HepG2 (cell line): ENCODE results near the gene AUTS2. TPM values are rescaled to one million over a fixed set of nuclear protein-coding genes. Genes with fewer than 3 reads are reported as not detected.

Source experiments
- ATAC-seq: fragments of 200-7000 bp; cut with Tn5 transposase; 3 replicates; pipeline ENCODE4 v1.9.1; 2020; ENCODE audit warnings: mild to moderate bottlenecking, moderate library complexity
- BruUV-seq: library from RNA; stranded (reverse); fragments of 400-500 nt; replicated peaks from 2 replicates; lab custom pipeline; 2021; lab: Mats Ljungman, UMichigan
- CTCF ChIA-PET: fragments of 300-600 bp; formaldehyde crosslinking; extraction: SDS; loops from one replicate; lab custom pipeline; 2021; ENCODE audit warnings: low total read pairs, inconsistent platforms, low intra/inter-chr PET ratio; lab: Yijun Ruan, JAX
- POLR2A ChIA-PET: fragments of 350-600 bp; sonication (Branson Sonifier 250); formaldehyde crosslinking; loops from one replicate; lab custom pipeline; 2020; ENCODE audit warnings: antibody characterized with exemption, inconsistent platforms; lab: Yijun Ruan, JAX
- DNase-seq: peaks from one replicate; pipeline ENCODE4 v3.0.0-alpha.2; 2015; ENCODE audit warnings: low spot score
- FAIRE-seq: peaks from 3 replicates; lab custom pipeline; 2011; peaks lifted over from hg19 to GRCh38; lab: Jason Lieb, UNC
- H2AFZ ChIP-seq: one replicate; pipeline ENCODE4 v1.6.1; 2011; ENCODE audit warnings: low read length, inconsistent platforms
- H3K27ac ChIP-seq: fragments of 300-600 bp; 3 replicates; pipeline ENCODE4 v1.8.0; 2011; ENCODE audit warnings: mixed run types, mild to moderate bottlenecking, mixed read lengths, low read length, inconsistent platforms; ENCODE audit not compliant: insufficient read depth; ENCODE audit errors: extremely low read length
- H3K27me3 ChIP-seq, 2 experiments: fragments of 200-600 bp in 1 of 2; 2 replicates in 1 of 2; 3 replicates in 1 of 2; pipeline versions ENCODE4 v1.6.0 to v1.8.0; 2011; ENCODE audit warnings: low read length in 2 of 2, mild to moderate bottlenecking in 2 of 2, moderate library complexity in 2 of 2, inconsistent platforms in 1 of 2; ENCODE audit not compliant: insufficient read depth in 2 of 2, control insufficient read depth in 1 of 2
- H3K36me3 ChIP-seq, 2 experiments: fragments of 200-600 bp in 1 of 2; replicated peaks in 1 of 2; 2 replicates in 1 of 2; 3 replicates in 1 of 2; pipeline versions ENCODE4 v1.5.1 to v1.8.0; 2011; ENCODE audit warnings: low read length in 2 of 2, inconsistent platforms in 1 of 2; ENCODE audit not compliant: insufficient read depth in 2 of 2, control insufficient read depth in 1 of 2
- H3K4me1 ChIP-seq: 2 replicates; pipeline ENCODE4 v1.5.1; 2012; ENCODE audit warnings: low read length, inconsistent platforms; ENCODE audit not compliant: insufficient read depth
- H3K4me2 ChIP-seq: 2 replicates; pipeline ENCODE4 v1.6.0; 2011; ENCODE audit warnings: low read depth, low read length, inconsistent platforms
- H3K4me3 ChIP-seq, 3 experiments: fragments of 200-600 bp in 1 of 3; sonication (generic), shearing (Covaris generic) in 1 of 3; replicated peaks in 1 of 3; 2 replicates each; pipeline ENCODE4 v1.5.1; 2011 to 2016; ENCODE audit warnings: low read length in 3 of 3, inconsistent platforms in 2 of 3, low read depth in 2 of 3, mild to moderate bottlenecking in 2 of 3, control low read depth in 1 of 3, mixed read lengths in 1 of 3; ENCODE audit not compliant: insufficient read depth in 1 of 3
- H3K79me2 ChIP-seq: one replicate; pipeline ENCODE4 v1.6.1; 2011; ENCODE audit warnings: low read length, inconsistent platforms; ENCODE audit not compliant: insufficient read depth
- H3K9ac ChIP-seq: 2 replicates; pipeline ENCODE4 v1.6.0; 2011; ENCODE audit warnings: mild to moderate bottlenecking, low read depth, low read length, inconsistent platforms; ENCODE audit not compliant: insufficient read depth
- H3K9me3 ChIP-seq: 2 replicates; pipeline ENCODE4 v1.5.1; 2012; ENCODE audit warnings: mild to moderate bottlenecking, low read length
- H4K20me1 ChIP-seq: 2 replicates; pipeline ENCODE4 v1.6.0; 2011; ENCODE audit warnings: inconsistent platforms, mild to moderate bottlenecking, low read length, moderate library complexity; ENCODE audit not compliant: insufficient read depth
- MIER3 ChIP-seq: IDR thresholded peaks from 2 replicates; pipeline ENCODE4 v1.6.1; 2016; ENCODE audit warnings: missing compliant biosample characterization, borderline replicate concordance
- SYNCRIP ChIP-seq: fragments of 200-400 bp; formaldehyde crosslinking; IDR thresholded peaks from 2 replicates; pipeline ENCODE4 v1.6.1; 2018; ENCODE audit warnings: mild to moderate bottlenecking, low read depth, low read length; ENCODE audit not compliant: insufficient read depth
- U2AF2 ChIP-seq: fragments of 200-400 bp; formaldehyde crosslinking; IDR thresholded peaks from 2 replicates; pipeline ENCODE4 v1.6.1; 2017; ENCODE audit warnings: low read depth, mild to moderate bottlenecking, low read length
- ZNF205 ChIP-seq: IDR thresholded peaks from 2 replicates; pipeline ENCODE4 v1.6.1; 2018; ENCODE audit warnings: missing biosample characterization, missing genetic modification reagents
- ZNF615 ChIP-seq: sonication (generic); formaldehyde crosslinking; IDR thresholded peaks from 2 replicates; pipeline ENCODE4 v1.5.0; 2020; ENCODE audit warnings: mild to moderate bottlenecking, missing genetic modification reagents, borderline replicate concordance
- ZNF782 ChIP-seq: sonication (generic); formaldehyde crosslinking; IDR thresholded peaks from 2 replicates; pipeline ENCODE4 v1.4.0; 2020; ENCODE audit warnings: missing genetic modification reagents, mild to moderate bottlenecking, borderline replicate concordance
- WGBS: methylation state at CpG from one replicate; pipeline ENCODE4 v1.1.6; 2017; ENCODE audit warnings: low lambda C conversion rate; 5-methylcytosine and 5-hydroxymethylcytosine counted together
- in situ Hi-C: cut with HindIII; loops from 2 replicates; pipeline ENCODE4 v1.10.0; 2017; ENCODE audit warnings: low pct_unique_long_range_greater_than_20kb; ENCODE audit not compliant: extremely low pct_ligation_motif_present
- intact Hi-C: fragments of 100-400 bp; cut with micrococcal nuclease; formaldehyde crosslinking; loops from one replicate; pipeline ENCODE4 v1.10.0; 2022; ENCODE audit not compliant: unreplicated experiment
- polyA plus RNA-seq, 8 experiments: library from polyadenylated mRNA; depleted of rRNA in 3 of 8; stranded (reverse) in 7 of 8; unstranded in 1 of 8; fragments of >200 nt; fragmentation: Illumina TruSeq in 4 of 8; extraction: Trizol in 4 of 8; gene quantifications; 2 replicates each; pipeline versions ENCODE4 v1.2.1 to v1.2.3, GENCODE V29; 2011 to 2016; ENCODE audit warnings: low read depth in 4 of 8, missing spikeins in 1 of 8, mixed read lengths in 1 of 8; ENCODE audit not compliant: insufficient read depth in 1 of 8
- total RNA-seq, 5 experiments: library from RNA; depleted of rRNA; stranded (reverse); fragments of >200 nt; fragmentation: Illumina TruSeq; extraction: Trizol; gene quantifications; 2 replicates each; pipeline ENCODE4 v1.2.3, GENCODE V29; 2016; ENCODE audit warnings: low read depth in 1 of 5
- TF ChIP-seq, protein P1 (sequence below): sonication (generic); formaldehyde crosslinking; conservative IDR thresholded peaks from 2 replicates; pipeline ENCODE4 v1.4.0; 2020; ENCODE audit warnings: mild to moderate bottlenecking, missing genetic modification reagents, moderate library complexity
- TF ChIP-seq, protein P2 (sequence below): sonication (generic); formaldehyde crosslinking; IDR thresholded peaks from 2 replicates; pipeline ENCODE4 v1.4.0; 2020; ENCODE audit warnings: missing genetic modification reagents, borderline replicate concordance

AUTS2 gene
- total and polyA plus RNA-seq, 2 of the 13 experiments (the other 11 are each of a cell fraction or from before 2014, with no cell fraction given) = 0.38 TPM; not detected in 1

DNA sequence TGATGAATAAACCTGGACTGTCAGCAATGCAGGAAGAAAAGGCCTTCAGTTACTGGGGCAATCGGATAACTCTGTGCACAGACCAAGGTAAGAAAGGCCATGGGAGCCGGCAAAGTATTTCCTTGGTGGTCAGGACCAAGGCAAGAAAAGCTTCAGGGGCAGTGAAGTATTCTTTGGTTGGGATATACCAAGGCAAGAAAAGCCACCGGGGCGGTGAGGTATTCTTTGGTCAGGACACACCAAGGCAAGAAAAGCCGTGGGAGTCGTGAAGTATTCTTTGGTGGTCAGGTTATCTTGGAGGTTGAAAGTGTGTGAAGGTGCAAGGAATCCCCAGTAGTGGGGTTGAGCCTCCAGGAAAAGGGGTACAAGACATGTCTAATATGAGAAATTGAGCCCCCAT lies 1238.7 kb downstream of the AUTS2 start:
- 42% methylated on average over 6 of the region's 6 CpGs for WGBS
- in situ Hi-C loops = no loop called here

More for the DNA sequence above, 1238.7 kb downstream of the AUTS2 start:
- H3K4me2 ChIP-seq = no peak overlapping the region
- ChIA-PET CTCF (no interaction called here), POLR2A (no interaction called here)
- H3K27me3 ChIP-seq = peaks cover 0 to 7% of the 10 kb centered on the region in 2 experiments; a peak in 1 of 5 replicates
- H3K9ac ChIP-seq = no peak overlapping the region
- ATAC-seq (no peak), DNase-seq (no peak), FAIRE-seq (no peak)
- intact Hi-C loops = no loop called here
- no peak overlapping the region for H2AFZ ChIP-seq
- no peaks in the 10 kb centered on the region for H4K20me1 ChIP-seq
- H3K79me2 ChIP-seq = no peaks in the 10 kb centered on the region
- H3K36me3 ChIP-seq = no peaks in the 10 kb centered on the region
- peaks cover 15% of the 10 kb centered on the region for H3K4me1 ChIP-seq
- H3K9me3 ChIP-seq = peaks cover 14% of the 10 kb centered on the region
- BruUV-seq = no TSS peak
- no peak overlapping the region for H3K4me3 ChIP-seq
- no peak overlapping the region for H3K27ac ChIP-seq
- TF ChIP-seq ZNF782 (CRISPR knock-in tag) = no peak
- TF ChIP-seq SYNCRIP = no peak
- no peak for TF ChIP-seq MIER3 (CRISPR knock-in tag)
- TF ChIP-seq, protein P1, sequence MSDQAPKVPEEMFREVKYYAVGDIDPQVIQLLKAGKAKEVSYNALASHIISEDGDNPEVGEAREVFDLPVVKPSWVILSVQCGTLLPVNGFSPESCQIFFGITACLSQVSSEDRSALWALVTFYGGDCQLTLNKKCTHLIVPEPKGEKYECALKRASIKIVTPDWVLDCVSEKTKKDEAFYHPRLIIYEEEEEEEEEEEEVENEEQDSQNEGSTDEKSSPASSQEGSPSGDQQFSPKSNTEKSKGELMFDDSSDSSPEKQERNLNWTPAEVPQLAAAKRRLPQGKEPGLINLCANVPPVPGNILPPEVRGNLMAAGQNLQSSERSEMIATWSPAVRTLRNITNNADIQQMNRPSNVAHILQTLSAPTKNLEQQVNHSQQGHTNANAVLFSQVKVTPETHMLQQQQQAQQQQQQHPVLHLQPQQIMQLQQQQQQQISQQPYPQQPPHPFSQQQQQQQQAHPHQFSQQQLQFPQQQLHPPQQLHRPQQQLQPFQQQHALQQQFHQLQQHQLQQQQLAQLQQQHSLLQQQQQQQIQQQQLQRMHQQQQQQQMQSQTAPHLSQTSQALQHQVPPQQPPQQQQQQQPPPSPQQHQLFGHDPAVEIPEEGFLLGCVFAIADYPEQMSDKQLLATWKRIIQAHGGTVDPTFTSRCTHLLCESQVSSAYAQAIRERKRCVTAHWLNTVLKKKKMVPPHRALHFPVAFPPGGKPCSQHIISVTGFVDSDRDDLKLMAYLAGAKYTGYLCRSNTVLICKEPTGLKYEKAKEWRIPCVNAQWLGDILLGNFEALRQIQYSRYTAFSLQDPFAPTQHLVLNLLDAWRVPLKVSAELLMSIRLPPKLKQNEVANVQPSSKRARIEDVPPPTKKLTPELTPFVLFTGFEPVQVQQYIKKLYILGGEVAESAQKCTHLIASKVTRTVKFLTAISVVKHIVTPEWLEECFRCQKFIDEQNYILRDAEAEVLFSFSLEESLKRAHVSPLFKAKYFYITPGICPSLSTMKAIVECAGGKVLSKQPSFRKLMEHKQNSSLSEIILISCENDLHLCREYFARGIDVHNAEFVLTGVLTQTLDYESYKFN (CRISPR knock-in tag) = no peak
- TF ChIP-seq ZNF205 (CRISPR knock-in tag) = no peak
- TF ChIP-seq ZNF615 (CRISPR knock-in tag) = no peak
- TF ChIP-seq, protein P2, sequence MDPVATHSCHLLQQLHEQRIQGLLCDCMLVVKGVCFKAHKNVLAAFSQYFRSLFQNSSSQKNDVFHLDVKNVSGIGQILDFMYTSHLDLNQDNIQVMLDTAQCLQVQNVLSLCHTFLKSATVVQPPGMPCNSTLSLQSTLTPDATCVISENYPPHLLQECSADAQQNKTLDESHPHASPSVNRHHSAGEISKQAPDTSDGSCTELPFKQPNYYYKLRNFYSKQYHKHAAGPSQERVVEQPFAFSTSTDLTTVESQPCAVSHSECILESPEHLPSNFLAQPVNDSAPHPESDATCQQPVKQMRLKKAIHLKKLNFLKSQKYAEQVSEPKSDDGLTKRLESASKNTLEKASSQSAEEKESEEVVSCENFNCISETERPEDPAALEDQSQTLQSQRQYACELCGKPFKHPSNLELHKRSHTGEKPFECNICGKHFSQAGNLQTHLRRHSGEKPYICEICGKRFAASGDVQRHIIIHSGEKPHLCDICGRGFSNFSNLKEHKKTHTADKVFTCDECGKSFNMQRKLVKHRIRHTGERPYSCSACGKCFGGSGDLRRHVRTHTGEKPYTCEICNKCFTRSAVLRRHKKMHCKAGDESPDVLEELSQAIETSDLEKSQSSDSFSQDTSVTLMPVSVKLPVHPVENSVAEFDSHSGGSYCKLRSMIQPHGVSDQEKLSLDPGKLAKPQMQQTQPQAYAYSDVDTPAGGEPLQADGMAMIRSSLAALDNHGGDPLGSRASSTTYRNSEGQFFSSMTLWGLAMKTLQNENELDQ (CRISPR knock-in tag) = no peak
- no peak for TF ChIP-seq U2AF2
